Activated CD4-positive, alpha-beta T cell treated with anti-CD3 and anti-CD28 coated beads for 48 hours (primary cell): ENCODE measurements around the gene AOAH.
"Not testable (repeated sequence)": the region's sequence is repeated elsewhere in the genome, so short reads cannot be mapped to it uniquely, and the experiment has no call there.

Experiments used
- DNase-seq: peaks from one replicate; pipeline ENCODE4 v3.0.0-alpha.2; 2020

The AOAH gene

GRCh38 chr7:36535866-36536664, 188.2 kb downstream of the AOAH start:
- DNase-seq: no peak

- DNase-seq: no peak
These were observed 190.6 kb downstream of the AOAH start for GRCh38 chr7:36533717-36534116.

- no peak for DNase-seq
These were observed 191.3 kb downstream of the AOAH start for GRCh38 chr7:36532981-36533499.

- no peak for DNase-seq
These were observed 192.3 kb downstream of the AOAH start for GRCh38 chr7:36531951-36532350.

GRCh38 chr7:36530456-36530855, 193.8 kb downstream of the AOAH start:
- no peak for DNase-seq

- DNase-seq: no peak
These were observed 196.8 kb downstream of the AOAH start for GRCh38 chr7:36527549-36527913.

- DNase-seq: no peak
These were observed 197.3 kb downstream of the AOAH start for GRCh38 chr7:36526863-36527548.

GRCh38 chr7:36523371-36524101, 200.8 kb downstream of the AOAH start:
- DNase-seq: no peak

GRCh38 chr7:36522453-36523007, 201.8 kb downstream of the AOAH start:
- DNase-seq: no peak

GRCh38 chr7:36521911-36522310, 202.4 kb downstream of the AOAH start:
- no peak for DNase-seq

- DNase-seq: no peak
These were observed 203.2 kb downstream of the AOAH start for GRCh38 chr7:36521133-36521532.

GRCh38 chr7:36515847-36516246, 208.4 kb downstream of the AOAH start:
- no peak for DNase-seq

GRCh38 chr7:36514289-36515243, 209.7 kb downstream of the AOAH start:
- no peak for DNase-seq

GRCh38 chr7:36513393-36513792, 210.9 kb downstream of the AOAH start:
- no peak for DNase-seq

GRCh38 chr7:36512616-36513015, 211.7 kb downstream of the AOAH start:
- no peak for DNase-seq

GRCh38 chr7:36509962-36510361, 214.3 kb downstream of the AOAH start:
- no peak for DNase-seq

GRCh38 chr7:36507475-36508440, 216.5 kb downstream of the AOAH start:
- no peak for DNase-seq

- no peak for DNase-seq
These were observed 217.5 kb downstream of the AOAH start for GRCh38 chr7:36506820-36507219.

- DNase-seq: no peak
These were observed 218.0 kb downstream of the AOAH start for GRCh38 chr7:36506130-36506798.

GRCh38 chr7:36504617-36505016, 219.7 kb downstream of the AOAH start:
- DNase-seq: not testable (repeated sequence)
